GM23338 (cell line): ENCODE results near the gene PLOD3.
A peak's percentile ranks its signal among the peaks of the same experiment; 100 is the strongest.

Experiments
- CREB1 ChIP-seq: fragments of 250-450 bp; sonication (Bioruptor Pico); IDR thresholded peaks from 2 replicates; pipeline ENCODE4 v1.5.0; 2020; ENCODE audit warnings: low read depth, mild to moderate bottlenecking, moderate library complexity
- CTCF ChIP-seq, 2 experiments: fragments of 200-600 bp in 1 of 2; sonication (generic) in 1 of 2; conservative IDR thresholded peaks; 2 replicates each; pipeline versions ENCODE4 v1.5.1 to v1.6.1; 2016 to 2017; ENCODE audit warnings: antibody characterized with exemption in 2 of 2, low read depth in 2 of 2, mild to moderate bottlenecking in 2 of 2, moderate library complexity in 1 of 2
- EZH2 ChIP-seq: fragments of 200-600 bp; sonication (generic); IDR thresholded peaks from one replicate; pipeline ENCODE4 v1.8.0; 2017; ENCODE audit warnings: antibody characterized with exemption, mild to moderate bottlenecking, low read depth; ENCODE audit not compliant: unreplicated experiment
- EZH2phosphoT487 ChIP-seq: fragments of 200-600 bp; sonication (generic); IDR thresholded peaks from one replicate; pipeline ENCODE4 v1.8.1; 2018; ENCODE audit warnings: antibody characterized with exemption; ENCODE audit not compliant: unreplicated experiment
- JUNB ChIP-seq: IDR thresholded peaks from one replicate; pipeline ENCODE4 v1.6.1; 2016; ENCODE audit warnings: antibody characterized with exemption; ENCODE audit not compliant: unreplicated experiment
- POLR2AphosphoS5 ChIP-seq: IDR thresholded peaks from 2 replicates; pipeline ENCODE4 v1.6.1; 2016; ENCODE audit warnings: antibody characterized with exemption, low read depth
- STAT1 ChIP-seq: IDR thresholded peaks from one replicate; pipeline ENCODE4 v1.6.1; 2016; ENCODE audit warnings: antibody characterized with exemption; ENCODE audit not compliant: unreplicated experiment
- ZNF114 ChIP-seq: fragments of 250-450 bp; sonication (Bioruptor Pico); IDR thresholded peaks from 2 replicates; pipeline ENCODE4 v1.5.0; 2020; ENCODE audit warnings: mild to moderate bottlenecking, moderate library complexity
- ZNF331 ChIP-seq: fragments of 250-450 bp; sonication (Bioruptor Pico); IDR thresholded peaks from 2 replicates; pipeline ENCODE4 v1.5.0; 2020; ENCODE audit warnings: low read depth, mild to moderate bottlenecking, moderate library complexity
- TF ChIP-seq, protein P1 (sequence below): IDR thresholded peaks from one replicate; pipeline ENCODE4 v1.6.1; 2018; ENCODE audit warnings: antibody characterized with exemption; ENCODE audit not compliant: unreplicated experiment
- TF ChIP-seq, protein P2 (sequence below): IDR thresholded peaks from 2 replicates; pipeline ENCODE4 v1.6.1; 2016; ENCODE audit warnings: antibody characterized with exemption

DNA sequence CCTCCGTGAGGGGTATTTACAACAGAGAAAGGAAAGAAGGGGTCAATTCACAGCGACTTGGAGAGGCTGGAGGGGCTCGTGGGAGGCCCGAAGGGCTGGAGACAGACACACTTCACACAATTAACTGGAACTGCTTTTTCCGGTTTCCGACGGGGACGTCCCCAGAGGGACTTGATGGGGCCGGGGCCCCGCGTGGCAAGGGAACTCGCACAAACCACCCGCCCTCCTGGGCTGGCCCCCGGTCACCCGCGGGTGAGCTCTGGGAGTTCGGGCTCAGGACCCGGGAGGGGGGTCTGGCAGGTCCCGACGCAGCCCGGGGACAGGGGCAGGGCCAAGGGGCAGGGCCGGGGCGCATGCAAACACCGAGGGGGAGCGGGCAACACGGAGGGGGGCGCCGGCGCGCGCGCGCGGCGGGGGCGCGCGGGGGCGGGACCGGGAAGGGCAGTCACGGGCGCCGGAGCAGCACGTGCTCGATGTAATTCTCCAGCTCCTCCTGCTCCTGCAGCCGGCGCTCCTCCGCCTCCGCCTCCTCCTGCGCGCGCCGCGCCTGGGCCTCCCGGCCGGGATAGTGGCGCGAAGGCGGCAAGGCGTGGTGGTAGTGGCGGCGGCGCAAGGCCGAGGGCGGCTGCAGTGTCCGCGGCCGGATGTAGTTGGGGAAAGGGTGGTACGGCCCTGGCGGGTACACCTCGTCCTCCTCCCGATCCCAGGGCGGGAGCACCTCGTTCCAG lies 54.7 kb downstream of the PLOD3 start:
- TF ChIP-seq CREB1 (CRISPR knock-in tag) (no peak), EZH2 (no peak), EZH2phosphoT487 (no peak), CTCF (conservative IDR thresholded peaks at IDR 0.05; ENCODE audit: low read depth in 2 of 2) (no peak), POLR2AphosphoS5 (peak; percentile 1), ZNF331 (CRISPR knock-in tag) (no peak), ZNF114 (CRISPR knock-in tag) (no peak), STAT1 (no peak), JUNB (no peak)
- TF ChIP-seq, protein P1, sequence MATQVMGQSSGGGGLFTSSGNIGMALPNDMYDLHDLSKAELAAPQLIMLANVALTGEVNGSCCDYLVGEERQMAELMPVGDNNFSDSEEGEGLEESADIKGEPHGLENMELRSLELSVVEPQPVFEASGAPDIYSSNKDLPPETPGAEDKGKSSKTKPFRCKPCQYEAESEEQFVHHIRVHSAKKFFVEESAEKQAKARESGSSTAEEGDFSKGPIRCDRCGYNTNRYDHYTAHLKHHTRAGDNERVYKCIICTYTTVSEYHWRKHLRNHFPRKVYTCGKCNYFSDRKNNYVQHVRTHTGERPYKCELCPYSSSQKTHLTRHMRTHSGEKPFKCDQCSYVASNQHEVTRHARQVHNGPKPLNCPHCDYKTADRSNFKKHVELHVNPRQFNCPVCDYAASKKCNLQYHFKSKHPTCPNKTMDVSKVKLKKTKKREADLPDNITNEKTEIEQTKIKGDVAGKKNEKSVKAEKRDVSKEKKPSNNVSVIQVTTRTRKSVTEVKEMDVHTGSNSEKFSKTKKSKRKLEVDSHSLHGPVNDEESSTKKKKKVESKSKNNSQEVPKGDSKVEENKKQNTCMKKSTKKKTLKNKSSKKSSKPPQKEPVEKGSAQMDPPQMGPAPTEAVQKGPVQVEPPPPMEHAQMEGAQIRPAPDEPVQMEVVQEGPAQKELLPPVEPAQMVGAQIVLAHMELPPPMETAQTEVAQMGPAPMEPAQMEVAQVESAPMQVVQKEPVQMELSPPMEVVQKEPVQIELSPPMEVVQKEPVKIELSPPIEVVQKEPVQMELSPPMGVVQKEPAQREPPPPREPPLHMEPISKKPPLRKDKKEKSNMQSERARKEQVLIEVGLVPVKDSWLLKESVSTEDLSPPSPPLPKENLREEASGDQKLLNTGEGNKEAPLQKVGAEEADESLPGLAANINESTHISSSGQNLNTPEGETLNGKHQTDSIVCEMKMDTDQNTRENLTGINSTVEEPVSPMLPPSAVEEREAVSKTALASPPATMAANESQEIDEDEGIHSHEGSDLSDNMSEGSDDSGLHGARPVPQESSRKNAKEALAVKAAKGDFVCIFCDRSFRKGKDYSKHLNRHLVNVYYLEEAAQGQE: no peak
- TF ChIP-seq, protein P2, sequence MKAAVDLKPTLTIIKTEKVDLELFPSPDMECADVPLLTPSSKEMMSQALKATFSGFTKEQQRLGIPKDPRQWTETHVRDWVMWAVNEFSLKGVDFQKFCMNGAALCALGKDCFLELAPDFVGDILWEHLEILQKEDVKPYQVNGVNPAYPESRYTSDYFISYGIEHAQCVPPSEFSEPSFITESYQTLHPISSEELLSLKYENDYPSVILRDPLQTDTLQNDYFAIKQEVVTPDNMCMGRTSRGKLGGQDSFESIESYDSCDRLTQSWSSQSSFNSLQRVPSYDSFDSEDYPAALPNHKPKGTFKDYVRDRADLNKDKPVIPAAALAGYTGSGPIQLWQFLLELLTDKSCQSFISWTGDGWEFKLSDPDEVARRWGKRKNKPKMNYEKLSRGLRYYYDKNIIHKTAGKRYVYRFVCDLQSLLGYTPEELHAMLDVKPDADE: no peak
